ENCODE results near the gene USP6. TPM values are rescaled to one million over a fixed set of nuclear protein-coding genes. Genes with fewer than 3 reads are reported as not detected.
"Not testable (repeated sequence)": the region's sequence is repeated elsewhere in the genome, so short reads cannot be mapped to it uniquely, and the experiment has no call there.

Gene USP6
- total and polyA plus RNA-seq, 10 of the 15 experiments (the other 5 are each of a cell fraction or from before 2014, with no cell fraction given), result under 0.01 to 0.39 (median 0.10) TPM; not detected in 2

DNA sequence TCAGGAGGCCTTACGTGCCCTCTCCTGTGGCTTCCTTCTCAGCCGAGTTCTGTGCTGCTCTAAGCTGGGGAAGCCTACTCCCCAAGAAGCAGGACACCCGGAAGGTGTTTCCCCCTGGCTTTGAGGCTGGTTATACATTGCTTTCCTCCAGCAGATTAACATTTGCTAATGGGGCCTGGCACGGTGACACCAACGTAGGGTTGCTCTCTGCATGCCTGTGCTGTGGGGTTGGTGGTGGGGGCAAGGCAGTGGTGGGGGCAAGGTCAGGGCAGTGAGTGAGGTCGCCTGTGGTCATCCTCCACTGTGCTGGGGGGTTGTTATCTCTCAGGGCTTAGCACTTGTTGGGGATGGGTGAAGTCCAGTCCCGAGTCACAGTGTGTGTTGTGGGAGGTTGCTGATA is 4.2 kb downstream of the USP6 start:
- RAD21 ChIA-PET (ENCODE audit: unreplicated experiment), result no interaction called here
- Histone ChIP-seq H2AFZ (ENCODE audit: control insufficient read depth, low read depth, low read length) (no peak overlapping the region), H3K36me3 (ENCODE audit: control insufficient read depth in 2 of 2, insufficient read depth in 2 of 2, low read length in 1 of 2) (no peaks in the 10 kb centered on the region), H4K20me1 (ENCODE audit: control insufficient read depth, insufficient read depth) (no peaks in the 10 kb centered on the region), H3K9me3 (replicated peaks; ENCODE audit: control insufficient read depth, insufficient read depth, low read length) (no peaks in the 10 kb centered on the region; the same call in 1 of the 3 replicates), H3K4me2 (ENCODE audit: control insufficient read depth, insufficient read depth) (no peak overlapping the region), H3K79me2 (ENCODE audit: control insufficient read depth, insufficient read depth, low read length) (no peaks in the 10 kb centered on the region), H3K4me1 (ENCODE audit: control insufficient read depth, insufficient read depth, low read length) (no peaks in the 10 kb centered on the region), H3K27ac (ENCODE audit: control insufficient read depth, insufficient read depth) (no peak overlapping the region), H3K27me3 (replicated peaks in 1 of 2; ENCODE audit: control insufficient read depth in 2 of 2, insufficient read depth in 2 of 2, low read length in 1 of 2) (peaks cover 0 to 3% of the 10 kb centered on the region in 2 experiments; a peak in 3 of 4 replicates), H3K4me3 (no peak overlapping the region), H3K9ac (ENCODE audit: control insufficient read depth, insufficient read depth, low read length) (no peak overlapping the region)
- FAIRE-seq (no peak), ATAC-seq (no peak), DNase-seq (ENCODE audit: low read depth, low spot score) (no peak)
- POLR2A ChIA-PET, result interaction anchor here (0.6 kb wide), 1 partner anchor 917 kb away, joined by 4 read pairs; no protein-coding TSS in a partner anchor
- 50% methylated on average over 7 of the region's 7 CpGs for WGBS (ENCODE audit: insufficient coverage, insufficient replicate concordance, low lambda C conversion rate, missing lambda C conversion rate)
- intact Hi-C loops (cut with micrococcal nuclease; ENCODE audit: unreplicated experiment), result no loop called here
- no TSS peak for BruUV-seq (replicated peaks)
- SMC1A ChIA-PET (ENCODE audit: uncharacterized antibody, unreplicated experiment), result no interaction called here
- CTCF ChIA-PET, result no interaction called here
- in situ Hi-C loops (cut with MboI), result no loop called here
- TF ChIP-seq POLR2AphosphoS5 (IDR thresholded peaks at IDR 0.05; ENCODE audit: low read length), result no peak
- no peak for TF ChIP-seq YBX1 (IDR thresholded peaks at IDR 0.05)
- no peak for TF ChIP-seq SREBF2 (IDR thresholded peaks at IDR 0.05; ENCODE audit: low read length)
- TF ChIP-seq ZZZ3 (IDR thresholded peaks at IDR 0.05; ENCODE audit: control insufficient read depth, insufficient read length, low read depth), result no peak

DNA sequence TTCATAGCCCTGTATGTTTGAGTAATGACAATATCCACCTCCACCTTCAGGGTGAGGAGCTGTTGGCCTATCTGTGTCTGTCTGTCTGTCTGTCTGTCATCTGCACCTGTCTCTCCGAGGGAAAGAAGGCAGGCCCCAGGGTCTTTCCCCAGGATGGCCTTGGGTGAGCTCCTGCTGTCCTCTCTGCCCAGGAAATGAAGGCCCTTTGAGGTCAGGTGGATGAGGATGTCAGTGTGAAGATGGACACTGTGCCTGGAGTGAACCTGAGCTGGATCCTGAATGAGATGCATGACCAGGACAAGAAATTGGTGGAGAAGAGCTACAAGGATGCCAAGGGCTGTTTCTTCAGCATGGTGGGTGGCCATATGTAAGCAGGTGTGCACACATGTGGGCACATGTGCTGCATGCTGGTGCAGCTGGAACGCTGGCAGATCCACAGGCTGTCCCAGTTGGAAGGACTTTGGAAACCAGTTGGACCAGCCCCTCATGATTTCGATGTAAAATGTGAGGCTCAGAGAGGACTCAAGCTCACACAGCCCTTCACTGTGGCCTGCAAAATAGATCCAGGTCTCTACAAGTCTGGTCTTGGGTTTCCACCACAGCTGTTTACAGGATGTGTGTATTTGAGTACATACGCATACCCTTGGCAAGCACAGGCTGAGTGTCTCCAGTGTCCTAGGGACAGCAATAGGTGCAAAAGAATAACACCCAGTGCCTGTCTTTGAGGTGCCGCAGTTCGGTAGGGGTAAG is 4.8 kb downstream of the USP6 start:
- WGBS (ENCODE audit: insufficient coverage, insufficient replicate concordance, low lambda C conversion rate, missing lambda C conversion rate), result 44% methylated on average over 6 of the region's 6 CpGs
- SMC1A ChIA-PET (ENCODE audit: uncharacterized antibody, unreplicated experiment); FAIRE-seq; H3K36me3 ChIP-seq (ENCODE audit: control insufficient read depth in 2 of 2, insufficient read depth in 2 of 2, low read length in 1 of 2); CTCF ChIA-PET; H3K27me3 ChIP-seq (replicated peaks in 1 of 2; ENCODE audit: control insufficient read depth in 2 of 2, insufficient read depth in 2 of 2, low read length in 1 of 2); H3K79me2 ChIP-seq (ENCODE audit: control insufficient read depth, insufficient read depth, low read length); H2AFZ ChIP-seq (ENCODE audit: control insufficient read depth, low read depth, low read length); H3K4me2 ChIP-seq (ENCODE audit: control insufficient read depth, insufficient read depth); H3K9ac ChIP-seq (ENCODE audit: control insufficient read depth, insufficient read depth, low read length); ATAC-seq; H3K9me3 ChIP-seq (replicated peaks; ENCODE audit: control insufficient read depth, insufficient read depth, low read length); BruUV-seq (replicated peaks); RAD21 ChIA-PET (ENCODE audit: unreplicated experiment); DNase-seq (ENCODE audit: low read depth, low spot score); intact Hi-C loops (cut with micrococcal nuclease; ENCODE audit: unreplicated experiment); H3K4me3 ChIP-seq; H4K20me1 ChIP-seq (ENCODE audit: control insufficient read depth, insufficient read depth); H3K4me1 ChIP-seq (ENCODE audit: control insufficient read depth, insufficient read depth, low read length); H3K27ac ChIP-seq (ENCODE audit: control insufficient read depth, insufficient read depth); in situ Hi-C loops (cut with MboI): not testable (repeated sequence)
- POLR2A ChIA-PET, result interaction anchor here (0.6 kb wide), 1 partner anchor 918 kb away, joined by 4 read pairs; no protein-coding TSS in a partner anchor

All from GM12878 (cell line).